ENCODE data around the gene OSBPL7.

- TF ChIP-seq, protein P1, sequence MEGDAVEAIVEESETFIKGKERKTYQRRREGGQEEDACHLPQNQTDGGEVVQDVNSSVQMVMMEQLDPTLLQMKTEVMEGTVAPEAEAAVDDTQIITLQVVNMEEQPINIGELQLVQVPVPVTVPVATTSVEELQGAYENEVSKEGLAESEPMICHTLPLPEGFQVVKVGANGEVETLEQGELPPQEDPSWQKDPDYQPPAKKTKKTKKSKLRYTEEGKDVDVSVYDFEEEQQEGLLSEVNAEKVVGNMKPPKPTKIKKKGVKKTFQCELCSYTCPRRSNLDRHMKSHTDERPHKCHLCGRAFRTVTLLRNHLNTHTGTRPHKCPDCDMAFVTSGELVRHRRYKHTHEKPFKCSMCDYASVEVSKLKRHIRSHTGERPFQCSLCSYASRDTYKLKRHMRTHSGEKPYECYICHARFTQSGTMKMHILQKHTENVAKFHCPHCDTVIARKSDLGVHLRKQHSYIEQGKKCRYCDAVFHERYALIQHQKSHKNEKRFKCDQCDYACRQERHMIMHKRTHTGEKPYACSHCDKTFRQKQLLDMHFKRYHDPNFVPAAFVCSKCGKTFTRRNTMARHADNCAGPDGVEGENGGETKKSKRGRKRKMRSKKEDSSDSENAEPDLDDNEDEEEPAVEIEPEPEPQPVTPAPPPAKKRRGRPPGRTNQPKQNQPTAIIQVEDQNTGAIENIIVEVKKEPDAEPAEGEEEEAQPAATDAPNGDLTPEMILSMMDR (IDR thresholded peaks at IDR 0.05): no peak
- TF ChIP-seq POLR2A (IDR thresholded peaks at IDR 0.05): no peak
These were observed 19.7 kb downstream of the OSBPL7 start for GRCh38 chr17:47801906-47802305.
